Stimulated activated CD8-positive, alpha-beta memory T cell treated with anti-CD3 and anti-CD28 coated beads, Interleukin-4, amount 100 ng/mL, for 24 hours (primary cell): ENCODE results near the gene KMT2B.

Source experiments
- DNase-seq: peaks from one replicate; pipeline ENCODE4 v3.0.0-alpha.2; 2020; ENCODE audit warnings: low read depth

KMT2B gene

GRCh38 chr19:35780717-35781116, 62.9 kb downstream of the KMT2B start:
- DNase-seq, result no peak

- no peak for DNase-seq
Measured at GRCh38 chr19:35781650-35782049, 63.8 kb downstream of the KMT2B start.

- no peak for DNase-seq
Measured at GRCh38 chr19:35782589-35782988, 64.8 kb downstream of the KMT2B start.

GRCh38 chr19:35783469-35784434, 65.9 kb downstream of the KMT2B start:
- no peak for DNase-seq

GRCh38 chr19:35784503-35785338, 66.9 kb downstream of the KMT2B start:
- no peak for DNase-seq

- no peak for DNase-seq
Measured at GRCh38 chr19:35785339-35785627, 67.5 kb downstream of the KMT2B start.

- DNase-seq, result no peak
Measured at GRCh38 chr19:35786299-35787160, 68.7 kb downstream of the KMT2B start.

- no peak for DNase-seq
Measured at GRCh38 chr19:35787227-35787799, 69.5 kb downstream of the KMT2B start.
